ENCODE measurements around the gene RAB33B. TPM values are rescaled to one million over a fixed set of nuclear protein-coding genes. Genes with fewer than 3 reads are reported as not detected.

RAB33B gene
- total RNA-seq, 2 donors from 2014 or later = 4.0 to 10.1 TPM

GRCh38 chr4:139511320-139511719, 57.4 kb downstream of the RAB33B start:
- Histone ChIP-seq H3K9me3 (no peaks in the 10 kb centered on the region), H3K27me3 (no peaks in the 10 kb centered on the region), H3K4me1 (no peaks in the 10 kb centered on the region), H3K27ac (no peak overlapping the region), H3K36me3 (replicated peaks in 1 of 2; ENCODE audit: insufficient read depth in 1 of 2, low read depth in 2 of 2) (peaks cover 0 to 15% of the 10 kb centered on the region in 2 donors), H3K4me3 (no peak overlapping the region)
- DNase-seq (no peak), ATAC-seq (no peak)
- no peak for TF ChIP-seq CTCF (IDR thresholded peaks at IDR 0.05)
- TF ChIP-seq POLR2A (IDR thresholded peaks at IDR 0.05) = no peak
- WGBS, 2 donors = 78 to 81% methylated on average over 10 of the region's 10 CpGs
- intact Hi-C loops (cut with DNase I) = no loop called here

GRCh38 chr4:139514382-139515059, 60.6 kb downstream of the RAB33B start:
- Histone ChIP-seq H3K36me3 (replicated peaks in 1 of 2; ENCODE audit: insufficient read depth in 1 of 2, low read depth in 2 of 2) (peaks cover 0 to 24% of the 10 kb centered on the region in 2 donors), H3K27ac (no peak overlapping the region), H3K27me3 (no peaks in the 10 kb centered on the region), H3K4me1 (no peaks in the 10 kb centered on the region), H3K9me3 (no peaks in the 10 kb centered on the region), H3K4me3 (no peak overlapping the region)
- intact Hi-C loops (cut with DNase I) = no loop called here
- no peak for DNase-seq
- ATAC-seq = no peak
- 78% methylated on average over 6 to 8 of the region's 8 CpGs for WGBS, 2 donors
- no peak for TF ChIP-seq CTCF (IDR thresholded peaks at IDR 0.05)
- no peak for TF ChIP-seq POLR2A (IDR thresholded peaks at IDR 0.05)

- WGBS, 2 donors = 42 to 44% methylated on average over 4 of the region's 4 CpGs
- no peaks in the 10 kb centered on the region for H3K27me3 ChIP-seq
- ATAC-seq (no peak), DNase-seq (no peak)
- H3K9me3 ChIP-seq = no peaks in the 10 kb centered on the region
- H3K27ac ChIP-seq = no peak overlapping the region
- H3K4me1 ChIP-seq = no peaks in the 10 kb centered on the region
- intact Hi-C loops (cut with DNase I) = no loop called here
- peaks cover 0 to 21% of the 10 kb centered on the region in 2 donors for H3K36me3 ChIP-seq (replicated peaks in 1 of 2; ENCODE audit: insufficient read depth in 1 of 2, low read depth in 2 of 2)
- H3K4me3 ChIP-seq = no peak overlapping the region
- TF ChIP-seq CTCF (IDR thresholded peaks at IDR 0.05) (no peak), POLR2A (IDR thresholded peaks at IDR 0.05) (no peak)
Measured at GRCh38 chr4:139515531-139515958, 61.6 kb downstream of the RAB33B start.

GRCh38 chr4:139521754-139522401, 68.0 kb downstream of the RAB33B start:
- no peak for ATAC-seq
- Histone ChIP-seq H3K36me3 (replicated peaks in 1 of 2; ENCODE audit: insufficient read depth in 1 of 2, low read depth in 2 of 2) (peaks cover 0 to 20% of the 10 kb centered on the region in 2 donors), H3K27me3 (no peaks in the 10 kb centered on the region), H3K27ac (no peak overlapping the region), H3K4me3 (no peak overlapping the region), H3K9me3 (no peaks in the 10 kb centered on the region), H3K4me1 (no peaks in the 10 kb centered on the region)
- no peak for DNase-seq
- TF ChIP-seq POLR2A (IDR thresholded peaks at IDR 0.05) = no peak
- TF ChIP-seq CTCF (IDR thresholded peaks at IDR 0.05) = no peak
- 87 to 90% methylated on average over 4 of the region's 4 CpGs for WGBS, 2 donors
- intact Hi-C loops (cut with DNase I) = no loop called here
